MM.1S (cell line): ENCODE measurements around the gene LRRC75A.

Experiments
- CTCF ChIP-seq: fragments of 300-600 bp; sonication (generic); IDR thresholded peaks from 2 replicates; pipeline ENCODE4 v1.5.1; 2016; ENCODE audit warnings: antibody characterized with exemption, low read length, mixed read lengths
- EZH2 ChIP-seq: fragments of 300-600 bp; sonication (generic); optimal IDR thresholded peaks from 2 replicates; pipeline ENCODE3; 2017; ENCODE audit warnings: low read depth, mild to moderate bottlenecking, antibody characterized with exemption, low read length, mixed read lengths
- EZH2phosphoT487 ChIP-seq: fragments of 300-600 bp; sonication (generic); IDR thresholded peaks from 2 replicates; pipeline ENCODE4 v1.6.1; 2018; ENCODE audit warnings: antibody characterized with exemption, low read length

DNA sequence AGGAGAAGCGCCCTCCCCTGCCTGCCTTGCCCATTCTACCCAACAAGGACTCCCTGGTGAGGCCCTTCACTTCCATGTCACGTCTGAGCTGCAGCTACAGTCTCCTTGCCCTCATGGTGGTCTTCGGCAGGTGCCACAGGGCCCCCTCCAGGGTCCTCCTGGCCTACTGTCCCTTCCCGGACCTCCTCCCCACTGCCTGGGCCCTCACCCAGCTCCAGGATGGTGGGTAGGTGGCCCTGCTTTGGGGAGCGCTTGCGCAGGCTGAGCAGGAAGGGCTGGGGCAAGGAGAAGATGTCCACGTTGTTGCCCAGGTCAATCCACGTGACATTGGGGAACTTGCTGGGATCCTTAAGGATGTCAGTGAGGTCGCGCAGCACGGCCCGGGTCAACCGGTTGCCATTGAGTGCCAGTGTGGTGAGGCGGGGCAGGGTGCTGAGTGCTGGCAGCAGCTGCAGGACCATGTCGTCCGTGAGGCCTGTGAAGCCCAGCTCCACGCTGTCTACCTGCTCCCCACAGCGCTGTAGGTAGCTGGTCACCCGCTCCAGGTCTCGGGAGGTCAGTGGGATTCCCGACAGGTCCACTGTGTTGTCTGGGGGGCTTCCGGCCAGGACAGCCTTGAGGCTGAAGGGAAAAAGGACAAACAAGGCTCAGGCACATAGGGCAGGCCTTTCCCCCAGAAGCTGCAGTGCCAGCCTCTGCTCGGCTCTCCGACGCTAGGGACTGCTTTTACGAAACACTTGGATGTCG lies 48.3 kb downstream of the LRRC75A start:
- no peak for TF ChIP-seq CTCF
- TF ChIP-seq EZH2 = no peak
- TF ChIP-seq EZH2phosphoT487 = no peak
